ENCODE data around the gene ATP10A.

ATP10A gene

GRCh38 chr15:25661898-25662297 is 201.2 kb downstream of the ATP10A start:
- Histone ChIP-seq H3K4me1 (ENCODE audit: control insufficient read depth in 1 of 2, insufficient read depth in 2 of 2, low read length in 2 of 2) (no peaks in the 10 kb centered on the region), H3K18ac (ENCODE audit: low read length) (no peak overlapping the region), H2BK12ac (ENCODE audit: low read length) (no peak overlapping the region), H4K8ac (ENCODE audit: low read depth, low read length) (no peak overlapping the region), H3K4me2 (ENCODE audit: low read length) (no peak overlapping the region), H3K9me3 (ENCODE audit: insufficient read depth, low read depth, low read length) (no peaks in the 10 kb centered on the region), H3K14ac (ENCODE audit: low read length) (no peak overlapping the region), H3K27me3 (ENCODE audit: insufficient read depth, low read length) (no peaks in the 10 kb centered on the region), H3K4me3 (ENCODE audit: low read depth, low read length) (no peak overlapping the region), H3K79me2 (ENCODE audit: control insufficient read depth, insufficient read depth, low read length, poor library complexity) (no peaks in the 10 kb centered on the region), H3K4ac (ENCODE audit: low read depth, low read length) (no peak overlapping the region), H2BK5ac (ENCODE audit: low read depth, low read length, poor library complexity) (no peak overlapping the region), H3K23ac (ENCODE audit: low read length) (no peak overlapping the region), H3K27ac (ENCODE audit: low read depth, low read length) (no peak overlapping the region), H4K91ac (ENCODE audit: low read depth, low read length) (no peak overlapping the region), H4K12ac (ENCODE audit: low read depth, low read length) (no peak overlapping the region), H2AK5ac (ENCODE audit: low read length) (no peak overlapping the region), H2AFZ (ENCODE audit: insufficient read depth, low read length, poor library complexity) (no peak overlapping the region), H3K9ac (ENCODE audit: low read length) (no peak overlapping the region), H3K79me1 (ENCODE audit: low read length) (peaks cover 1% of the 10 kb centered on the region), H2BK120ac (ENCODE audit: insufficient read depth, low read length, poor library complexity) (no peak overlapping the region), H3K36me3 (ENCODE audit: control insufficient read depth in 1 of 2, insufficient read depth in 2 of 2, low read length in 2 of 2) (no peaks in the 10 kb centered on the region)
- WGBS (ENCODE audit: extremely low coverage, insufficient coverage, insufficient read length): no CpG with 5 or more reads among the region's 4 CpGs
- peak in 1 of 2 donors; percentile 64 for DNase-seq

- H3K4me1 ChIP-seq (ENCODE audit: control insufficient read depth in 1 of 2, insufficient read depth in 2 of 2, low read length in 2 of 2): peaks cover 0 to 4% of the 10 kb centered on the region in 2 experiments
Observed at GRCh38 chr15:25659251-25659650, 203.9 kb downstream of the ATP10A start.

DNA sequence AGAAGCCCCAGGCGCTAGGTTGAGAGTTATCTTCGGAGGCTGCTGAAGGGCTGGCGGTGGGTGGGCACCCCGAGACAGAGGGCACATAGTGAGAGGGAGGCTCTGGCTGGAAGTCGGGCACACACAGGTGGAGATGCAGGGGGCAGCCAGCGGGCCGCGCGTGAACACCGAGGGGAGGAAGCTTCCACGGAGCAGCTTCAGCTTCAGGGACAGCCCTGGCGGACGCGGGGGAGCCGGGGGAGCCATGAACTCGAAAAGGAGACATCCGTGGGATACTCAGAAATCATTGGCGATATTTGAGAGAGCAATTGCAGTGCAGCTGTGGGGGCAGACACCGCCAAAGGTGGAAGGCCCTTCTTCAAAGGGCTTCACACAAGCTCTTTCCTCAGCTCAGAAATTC is 204.6 kb downstream of the ATP10A start:
- H2BK120ac ChIP-seq (ENCODE audit: insufficient read depth, low read length, poor library complexity): no peak overlapping the region
- H3K4me1 ChIP-seq (ENCODE audit: control insufficient read depth in 1 of 2, insufficient read depth in 2 of 2, low read length in 2 of 2): peaks cover 0 to 4% of the 10 kb centered on the region in 2 experiments
- no peak overlapping the region for H2BK5ac ChIP-seq (ENCODE audit: low read depth, low read length, poor library complexity)
- H3K79me2 ChIP-seq (ENCODE audit: control insufficient read depth, insufficient read depth, low read length, poor library complexity): no peaks in the 10 kb centered on the region
- peak overlapping the region; percentile 18 for H2BK12ac ChIP-seq (ENCODE audit: low read length)
- no peak overlapping the region for H3K4me2 ChIP-seq (ENCODE audit: low read length)
- H3K79me1 ChIP-seq (ENCODE audit: low read length): no peaks in the 10 kb centered on the region
- no peaks in the 10 kb centered on the region for H3K27me3 ChIP-seq (ENCODE audit: insufficient read depth, low read length)
- H3K23ac ChIP-seq (ENCODE audit: low read length): no peak overlapping the region
- no peak overlapping the region for H3K27ac ChIP-seq (ENCODE audit: low read depth, low read length)
- H4K12ac ChIP-seq (ENCODE audit: low read depth, low read length): no peak overlapping the region
- no CpG with 5 or more reads among the region's 19 CpGs for WGBS (ENCODE audit: extremely low coverage, insufficient coverage, insufficient read length)
- H3K4ac ChIP-seq (ENCODE audit: low read depth, low read length): no peak overlapping the region
- H2AK5ac ChIP-seq (ENCODE audit: low read length): peak overlapping the region; percentile 57
- H3K9ac ChIP-seq (ENCODE audit: low read length): no peak overlapping the region
- H4K91ac ChIP-seq (ENCODE audit: low read depth, low read length): no peak overlapping the region
- no peak for DNase-seq
- no peaks in the 10 kb centered on the region for H3K9me3 ChIP-seq (ENCODE audit: insufficient read depth, low read depth, low read length)
- H3K4me3 ChIP-seq (ENCODE audit: low read depth, low read length): no peak overlapping the region
- H3K36me3 ChIP-seq (ENCODE audit: control insufficient read depth in 1 of 2, insufficient read depth in 2 of 2, low read length in 2 of 2): no peaks in the 10 kb centered on the region
- no peak overlapping the region for H4K8ac ChIP-seq (ENCODE audit: low read depth, low read length)
- no peak overlapping the region for H3K14ac ChIP-seq (ENCODE audit: low read length)
- H2AFZ ChIP-seq (ENCODE audit: insufficient read depth, low read length, poor library complexity): no peak overlapping the region
- no peak overlapping the region for H3K18ac ChIP-seq (ENCODE audit: low read length)

More at GRCh38 chr15:25659251-25659650, 203.9 kb downstream of the ATP10A start:
- Histone ChIP-seq H3K27ac (ENCODE audit: low read depth, low read length) (no peak overlapping the region), H3K4ac (ENCODE audit: low read depth, low read length) (no peak overlapping the region), H3K23ac (ENCODE audit: low read length) (no peak overlapping the region), H2BK120ac (ENCODE audit: insufficient read depth, low read length, poor library complexity) (no peak overlapping the region), H3K27me3 (ENCODE audit: insufficient read depth, low read length) (no peaks in the 10 kb centered on the region), H4K8ac (ENCODE audit: low read depth, low read length) (no peak overlapping the region), H3K9ac (ENCODE audit: low read length) (no peak overlapping the region), H3K18ac (ENCODE audit: low read length) (no peak overlapping the region), H3K9me3 (ENCODE audit: insufficient read depth, low read depth, low read length) (no peaks in the 10 kb centered on the region), H2BK5ac (ENCODE audit: low read depth, low read length, poor library complexity) (no peak overlapping the region), H3K79me2 (ENCODE audit: control insufficient read depth, insufficient read depth, low read length, poor library complexity) (no peaks in the 10 kb centered on the region), H3K14ac (ENCODE audit: low read length) (no peak overlapping the region), H2BK12ac (ENCODE audit: low read length) (no peak overlapping the region), H3K4me2 (ENCODE audit: low read length) (no peak overlapping the region), H4K12ac (ENCODE audit: low read depth, low read length) (no peak overlapping the region), H3K79me1 (ENCODE audit: low read length) (no peaks in the 10 kb centered on the region), H3K36me3 (ENCODE audit: control insufficient read depth in 1 of 2, insufficient read depth in 2 of 2, low read length in 2 of 2) (no peaks in the 10 kb centered on the region), H3K4me3 (ENCODE audit: low read depth, low read length) (no peak overlapping the region), H2AK5ac (ENCODE audit: low read length) (no peak overlapping the region), H2AFZ (ENCODE audit: insufficient read depth, low read length, poor library complexity) (no peak overlapping the region), H4K91ac (ENCODE audit: low read depth, low read length) (no peak overlapping the region)
- no CpG with 5 or more reads among the region's 12 CpGs for WGBS (ENCODE audit: extremely low coverage, insufficient coverage, insufficient read length)
- no peak for DNase-seq

DNA sequence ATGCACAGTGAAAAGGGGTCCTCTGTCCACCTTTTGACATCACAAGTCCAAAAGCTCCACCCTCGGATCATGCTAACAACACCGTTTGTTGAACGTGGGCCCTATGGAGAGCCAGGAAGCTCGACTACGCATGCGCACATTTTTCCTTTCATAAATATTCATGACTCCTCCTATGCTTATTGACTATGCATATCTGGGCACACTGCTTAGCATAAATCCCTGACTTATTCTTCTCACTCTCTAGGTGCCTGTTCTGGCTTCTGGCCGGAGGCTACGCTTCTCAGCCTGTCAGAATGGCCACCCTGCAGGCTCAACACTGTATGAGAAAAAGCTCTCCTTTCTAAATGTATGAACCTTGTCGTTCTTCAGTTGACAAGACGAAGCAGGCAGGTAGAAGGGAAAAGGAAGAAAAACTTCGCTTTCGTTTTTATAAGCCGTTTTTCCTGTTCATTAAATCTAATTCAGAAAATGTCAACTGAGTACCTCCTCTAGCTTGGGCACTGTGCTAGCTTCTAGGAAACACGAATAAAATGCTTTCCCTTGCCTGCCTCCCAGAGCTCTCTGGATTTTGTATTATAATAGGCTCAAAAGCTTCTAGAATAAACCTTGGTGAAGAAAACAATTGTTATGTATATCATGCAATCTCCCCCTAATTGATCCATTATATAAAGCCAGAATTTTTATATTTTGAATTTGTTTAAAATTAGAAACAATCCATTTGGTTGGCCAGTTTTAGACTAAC is 207.7 kb downstream of the ATP10A start:
- Histone ChIP-seq H2AK5ac (ENCODE audit: low read length) (no peak overlapping the region), H3K18ac (ENCODE audit: low read length) (no peak overlapping the region), H2AFZ (ENCODE audit: insufficient read depth, low read length, poor library complexity) (no peak overlapping the region), H3K9ac (ENCODE audit: low read length) (no peak overlapping the region), H4K12ac (ENCODE audit: low read depth, low read length) (no peak overlapping the region), H2BK120ac (ENCODE audit: insufficient read depth, low read length, poor library complexity) (no peak overlapping the region), H3K4me2 (ENCODE audit: low read length) (no peak overlapping the region), H3K23ac (ENCODE audit: low read length) (no peak overlapping the region), H4K91ac (ENCODE audit: low read depth, low read length) (no peak overlapping the region), H3K27ac (ENCODE audit: low read depth, low read length) (no peak overlapping the region), H2BK5ac (ENCODE audit: low read depth, low read length, poor library complexity) (no peak overlapping the region), H3K4me3 (ENCODE audit: low read depth, low read length) (no peak overlapping the region), H4K8ac (ENCODE audit: low read depth, low read length) (no peak overlapping the region), H3K4ac (ENCODE audit: low read depth, low read length) (no peak overlapping the region), H3K79me1 (ENCODE audit: low read length) (no peaks in the 10 kb centered on the region), H3K27me3 (ENCODE audit: insufficient read depth, low read length) (no peaks in the 10 kb centered on the region), H3K9me3 (ENCODE audit: insufficient read depth, low read depth, low read length) (no peaks in the 10 kb centered on the region), H2BK12ac (ENCODE audit: low read length) (no peak overlapping the region), H3K4me1 (ENCODE audit: control insufficient read depth in 1 of 2, insufficient read depth in 2 of 2, low read length in 2 of 2) (peaks cover 0 to 4% of the 10 kb centered on the region in 2 experiments), H3K79me2 (ENCODE audit: control insufficient read depth, insufficient read depth, low read length, poor library complexity) (no peaks in the 10 kb centered on the region), H3K36me3 (ENCODE audit: control insufficient read depth in 1 of 2, insufficient read depth in 2 of 2, low read length in 2 of 2) (no peaks in the 10 kb centered on the region), H3K14ac (ENCODE audit: low read length) (no peak overlapping the region)
- peak in 1 of 2 donors; percentile 7 for DNase-seq
- no CpG with 5 or more reads among the region's 14 CpGs for WGBS (ENCODE audit: extremely low coverage, insufficient coverage, insufficient read length)
